Neural cell (in vitro differentiated cells): ENCODE data around the gene LRRC18. TPM values are rescaled to one million over a fixed set of nuclear protein-coding genes. Genes with fewer than 3 reads are reported as not detected.

Experiments used
- H2AFZ ChIP-seq: fragments of 200-600, 300-800 bp; sonication (generic), shearing (Covaris generic); 2 replicates; pipeline ENCODE4 v1.6.0; 2014; ENCODE audit warnings: low read depth, mild to moderate bottlenecking, antibody characterized with exemption, low read length, moderate library complexity
- H3F3A ChIP-seq: fragments of 200-600 bp; shearing (Covaris generic); 2 replicates; pipeline ENCODE4 v1.6.1; 2016; ENCODE audit warnings: mild to moderate bottlenecking, moderate library complexity, mixed read lengths, antibody characterized with exemption, low read length; ENCODE audit not compliant: insufficient read depth, poor library complexity, severe bottlenecking
- H3K27ac ChIP-seq: fragments of 200-600, 300-800 bp; sonication (generic), shearing (Covaris generic); 2 replicates; pipeline ENCODE4 v1.5.1; 2014; ENCODE audit warnings: mild to moderate bottlenecking, low read length, moderate library complexity
- H3K27me3 ChIP-seq: fragments of 300-800, 200-600 bp; sonication (generic), shearing (Covaris generic); 2 replicates; pipeline ENCODE4 v1.6.0; 2014; ENCODE audit warnings: mild to moderate bottlenecking, low read depth, low read length, moderate library complexity; ENCODE audit not compliant: insufficient read depth
- H3K36me3 ChIP-seq: fragments of 300-800, 200-600 bp; sonication (generic), shearing (Covaris generic); 2 replicates; pipeline ENCODE4 v1.5.1; 2014; ENCODE audit warnings: mild to moderate bottlenecking, antibody characterized with exemption, low read length, moderate library complexity; ENCODE audit not compliant: insufficient read depth
- H3K4me2 ChIP-seq: fragments of 300-800, 200-600 bp; sonication (generic), shearing (Covaris generic); 2 replicates; pipeline ENCODE4 v1.6.0; 2014; ENCODE audit warnings: mild to moderate bottlenecking, low read length
- H3K4me3 ChIP-seq: fragments of 300-800, 200-600 bp; sonication (generic), shearing (Covaris generic); 2 replicates; pipeline ENCODE4 v1.5.1; 2014; ENCODE audit warnings: mild to moderate bottlenecking, low read length, moderate library complexity
- H3K79me2 ChIP-seq: fragments of 200-600 bp; shearing (Covaris generic); replicated peaks from 2 replicates; pipeline ENCODE4 v1.6.0; 2014; ENCODE audit warnings: mild to moderate bottlenecking, low read length, moderate library complexity; ENCODE audit not compliant: insufficient read depth
- H3K9ac ChIP-seq: fragments of 300-800, 200-600 bp; sonication (generic), shearing (Covaris generic); 2 replicates; pipeline ENCODE4 v1.6.1; 2016; ENCODE audit warnings: mild to moderate bottlenecking, low read length, mixed read lengths
- H3K9me2 ChIP-seq: fragments of 200-600 bp; shearing (Covaris generic); 2 replicates; pipeline ENCODE4 v1.6.1; 2016; ENCODE audit warnings: mild to moderate bottlenecking, low read length, mixed read lengths; ENCODE audit not compliant: insufficient read depth
- H3K9me3 ChIP-seq: fragments of 200-600, 300-800 bp; sonication (generic), shearing (Covaris generic); 2 replicates; pipeline ENCODE4 v1.6.1; 2016; ENCODE audit warnings: mild to moderate bottlenecking, mixed run types, low read length, moderate library complexity, mixed read lengths
- H4K20me1 ChIP-seq: fragments of 200-600 bp; shearing (Covaris generic); 2 replicates; pipeline ENCODE4 v1.6.1; 2016; ENCODE audit warnings: mild to moderate bottlenecking, mixed run types; ENCODE audit not compliant: insufficient read depth
- EP300 ChIP-seq: fragments of 450-650 bp; conservative IDR thresholded peaks from 2 replicates; pipeline ENCODE4 v1.6.1; 2014; ENCODE audit warnings: antibody characterized with exemption, mild to moderate bottlenecking, moderate library complexity; ENCODE audit not compliant: poor library complexity, severe bottlenecking
- EZH2 ChIP-seq: fragments of 200-600, 300-800 bp; shearing (Covaris generic), sonication (generic); IDR thresholded peaks from 2 replicates; pipeline ENCODE4 v1.6.1; 2014; ENCODE audit warnings: antibody characterized with exemption, low read length, borderline replicate concordance, mild to moderate bottlenecking; ENCODE audit not compliant: insufficient read depth, poor library complexity, severe bottlenecking
- MXI1 ChIP-seq: fragments of 450-650 bp; conservative IDR thresholded peaks from 2 replicates; pipeline ENCODE4 v1.6.1; 2014; ENCODE audit warnings: antibody characterized with exemption, mild to moderate bottlenecking; ENCODE audit not compliant: poor library complexity, severe bottlenecking
- POLR2AphosphoS5 ChIP-seq: IDR thresholded peaks from 2 replicates; pipeline ENCODE4 v1.6.1; 2012
- RAD21 ChIP-seq: fragments of 450-650 bp; conservative IDR thresholded peaks from 2 replicates; pipeline ENCODE4 v1.6.1; 2014; ENCODE audit warnings: antibody characterized with exemption, mild to moderate bottlenecking, moderate library complexity
- SMC3 ChIP-seq: fragments of 450-650 bp; conservative IDR thresholded peaks from 2 replicates; pipeline ENCODE4 v1.6.1; 2014; ENCODE audit warnings: antibody characterized with exemption, mild to moderate bottlenecking, moderate library complexity; ENCODE audit not compliant: poor library complexity
- TAF1 ChIP-seq: IDR thresholded peaks from 2 replicates; pipeline ENCODE4 v1.6.1; 2012; ENCODE audit warnings: low read depth
- polyA plus RNA-seq: library from polyadenylated mRNA; depleted of rRNA; stranded (reverse); fragments of >200 nt; gene quantifications from 2 replicates; pipeline ENCODE4 v1.2.3, GENCODE V29; 2014
- TF ChIP-seq, protein P1 (sequence below): IDR thresholded peaks from 2 replicates; pipeline ENCODE4 v1.6.1; 2012; ENCODE audit warnings: borderline replicate concordance
- TF ChIP-seq, protein P2 (sequence below): fragments of 450-650 bp; IDR thresholded peaks from 2 replicates; pipeline ENCODE4 v1.5.1; 2014; ENCODE audit warnings: antibody characterized with exemption, mild to moderate bottlenecking, moderate library complexity; ENCODE audit not compliant: poor library complexity, severe bottlenecking

LRRC18 gene
- polyA plus RNA-seq, 1 donor from 2014 or later, result not detected

DNA sequence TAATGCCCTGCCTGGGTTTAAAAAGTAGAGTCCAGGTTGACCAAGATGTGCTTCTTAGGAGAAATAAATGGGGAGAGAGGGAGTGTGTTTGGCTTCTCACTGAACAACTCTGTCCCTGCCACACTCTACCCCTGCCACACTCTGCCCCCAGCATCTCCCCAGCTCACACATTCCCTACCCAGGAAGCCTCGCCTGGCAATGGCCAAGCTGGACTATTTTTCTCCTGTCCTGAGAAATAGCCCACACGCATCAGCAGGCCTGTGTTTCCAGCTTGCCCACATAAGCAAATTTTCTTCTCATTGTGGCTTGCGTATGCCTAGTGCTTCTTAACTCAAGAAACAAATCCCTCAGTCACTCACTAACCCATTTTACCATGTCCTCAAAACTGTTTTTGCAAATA lies 1.8 kb downstream of the LRRC18 start:
- Histone ChIP-seq H3K36me3 (no peaks in the 10 kb centered on the region), H3K9me2 (no peaks in the 10 kb centered on the region), H2AFZ (no peak overlapping the region), H3F3A (no peaks in the 10 kb centered on the region), H3K9me3 (no peaks in the 10 kb centered on the region), H3K4me2 (no peak overlapping the region), H3K9ac (no peak overlapping the region), H3K79me2 (no peaks in the 10 kb centered on the region), H3K27me3 (no peaks in the 10 kb centered on the region), H3K27ac (no peak overlapping the region), H3K4me3 (no peak overlapping the region), H4K20me1 (no peaks in the 10 kb centered on the region)
- TF ChIP-seq SMC3, result no peak

DNA sequence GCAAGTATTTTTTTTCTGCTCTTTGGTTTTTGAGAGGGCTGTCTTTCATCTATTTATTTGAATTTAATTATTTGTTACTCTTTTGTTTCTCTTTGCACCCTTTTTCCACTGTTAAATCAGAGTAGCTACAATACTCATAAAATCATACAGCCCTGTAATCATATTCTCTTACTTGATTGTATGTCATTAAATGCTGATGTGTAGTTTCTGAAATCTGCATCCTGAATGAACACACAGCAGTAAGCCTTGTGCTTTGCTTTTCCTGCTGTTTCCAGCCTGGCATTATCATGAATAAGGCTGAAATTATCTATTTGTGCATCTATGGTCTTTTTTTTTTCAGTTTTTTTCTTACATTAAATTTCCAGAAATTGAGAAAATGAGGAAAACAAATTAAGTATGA lies 4.1 kb downstream of the LRRC18 start:
- Histone ChIP-seq H3K9me3 (no peaks in the 10 kb centered on the region), H3K36me3 (no peaks in the 10 kb centered on the region), H3K4me3 (no peak overlapping the region), H2AFZ (no peak overlapping the region), H3F3A (no peaks in the 10 kb centered on the region), H4K20me1 (no peaks in the 10 kb centered on the region), H3K4me2 (peak overlapping the region; percentile 0), H3K27ac (no peak overlapping the region), H3K9me2 (no peaks in the 10 kb centered on the region), H3K79me2 (no peaks in the 10 kb centered on the region), H3K27me3 (no peaks in the 10 kb centered on the region), H3K9ac (peak overlapping the region; percentile 9)
- TF ChIP-seq EZH2, result no peak
- TF ChIP-seq, protein P1, sequence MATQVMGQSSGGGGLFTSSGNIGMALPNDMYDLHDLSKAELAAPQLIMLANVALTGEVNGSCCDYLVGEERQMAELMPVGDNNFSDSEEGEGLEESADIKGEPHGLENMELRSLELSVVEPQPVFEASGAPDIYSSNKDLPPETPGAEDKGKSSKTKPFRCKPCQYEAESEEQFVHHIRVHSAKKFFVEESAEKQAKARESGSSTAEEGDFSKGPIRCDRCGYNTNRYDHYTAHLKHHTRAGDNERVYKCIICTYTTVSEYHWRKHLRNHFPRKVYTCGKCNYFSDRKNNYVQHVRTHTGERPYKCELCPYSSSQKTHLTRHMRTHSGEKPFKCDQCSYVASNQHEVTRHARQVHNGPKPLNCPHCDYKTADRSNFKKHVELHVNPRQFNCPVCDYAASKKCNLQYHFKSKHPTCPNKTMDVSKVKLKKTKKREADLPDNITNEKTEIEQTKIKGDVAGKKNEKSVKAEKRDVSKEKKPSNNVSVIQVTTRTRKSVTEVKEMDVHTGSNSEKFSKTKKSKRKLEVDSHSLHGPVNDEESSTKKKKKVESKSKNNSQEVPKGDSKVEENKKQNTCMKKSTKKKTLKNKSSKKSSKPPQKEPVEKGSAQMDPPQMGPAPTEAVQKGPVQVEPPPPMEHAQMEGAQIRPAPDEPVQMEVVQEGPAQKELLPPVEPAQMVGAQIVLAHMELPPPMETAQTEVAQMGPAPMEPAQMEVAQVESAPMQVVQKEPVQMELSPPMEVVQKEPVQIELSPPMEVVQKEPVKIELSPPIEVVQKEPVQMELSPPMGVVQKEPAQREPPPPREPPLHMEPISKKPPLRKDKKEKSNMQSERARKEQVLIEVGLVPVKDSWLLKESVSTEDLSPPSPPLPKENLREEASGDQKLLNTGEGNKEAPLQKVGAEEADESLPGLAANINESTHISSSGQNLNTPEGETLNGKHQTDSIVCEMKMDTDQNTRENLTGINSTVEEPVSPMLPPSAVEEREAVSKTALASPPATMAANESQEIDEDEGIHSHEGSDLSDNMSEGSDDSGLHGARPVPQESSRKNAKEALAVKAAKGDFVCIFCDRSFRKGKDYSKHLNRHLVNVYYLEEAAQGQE, result no peak
- no peak for TF ChIP-seq POLR2AphosphoS5
- no peak for TF ChIP-seq SMC3
- TF ChIP-seq, protein P2, sequence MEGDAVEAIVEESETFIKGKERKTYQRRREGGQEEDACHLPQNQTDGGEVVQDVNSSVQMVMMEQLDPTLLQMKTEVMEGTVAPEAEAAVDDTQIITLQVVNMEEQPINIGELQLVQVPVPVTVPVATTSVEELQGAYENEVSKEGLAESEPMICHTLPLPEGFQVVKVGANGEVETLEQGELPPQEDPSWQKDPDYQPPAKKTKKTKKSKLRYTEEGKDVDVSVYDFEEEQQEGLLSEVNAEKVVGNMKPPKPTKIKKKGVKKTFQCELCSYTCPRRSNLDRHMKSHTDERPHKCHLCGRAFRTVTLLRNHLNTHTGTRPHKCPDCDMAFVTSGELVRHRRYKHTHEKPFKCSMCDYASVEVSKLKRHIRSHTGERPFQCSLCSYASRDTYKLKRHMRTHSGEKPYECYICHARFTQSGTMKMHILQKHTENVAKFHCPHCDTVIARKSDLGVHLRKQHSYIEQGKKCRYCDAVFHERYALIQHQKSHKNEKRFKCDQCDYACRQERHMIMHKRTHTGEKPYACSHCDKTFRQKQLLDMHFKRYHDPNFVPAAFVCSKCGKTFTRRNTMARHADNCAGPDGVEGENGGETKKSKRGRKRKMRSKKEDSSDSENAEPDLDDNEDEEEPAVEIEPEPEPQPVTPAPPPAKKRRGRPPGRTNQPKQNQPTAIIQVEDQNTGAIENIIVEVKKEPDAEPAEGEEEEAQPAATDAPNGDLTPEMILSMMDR, result no peak
- TF ChIP-seq RAD21, result no peak
- TF ChIP-seq MXI1, result no peak
- TF ChIP-seq TAF1, result no peak
- no peak for TF ChIP-seq EP300
